C4-2B (cell line): ENCODE data around the gene ANKRD16.

ENCODE experiments used
- H3K27ac ChIP-seq: fragments of 450-650 bp; 2 replicates; pipeline ENCODE4 v1.5.1; 2017
- ZFX ChIP-seq: fragments of 450-650 bp; IDR thresholded peaks from 2 replicates; pipeline ENCODE4 v1.6.1; 2017
- TF ChIP-seq, protein P1 (sequence below): fragments of 450-650 bp; conservative IDR thresholded peaks from 2 replicates; pipeline ENCODE4 v1.5.1; 2017; ENCODE audit warnings: mild to moderate bottlenecking

ANKRD16 gene

DNA sequence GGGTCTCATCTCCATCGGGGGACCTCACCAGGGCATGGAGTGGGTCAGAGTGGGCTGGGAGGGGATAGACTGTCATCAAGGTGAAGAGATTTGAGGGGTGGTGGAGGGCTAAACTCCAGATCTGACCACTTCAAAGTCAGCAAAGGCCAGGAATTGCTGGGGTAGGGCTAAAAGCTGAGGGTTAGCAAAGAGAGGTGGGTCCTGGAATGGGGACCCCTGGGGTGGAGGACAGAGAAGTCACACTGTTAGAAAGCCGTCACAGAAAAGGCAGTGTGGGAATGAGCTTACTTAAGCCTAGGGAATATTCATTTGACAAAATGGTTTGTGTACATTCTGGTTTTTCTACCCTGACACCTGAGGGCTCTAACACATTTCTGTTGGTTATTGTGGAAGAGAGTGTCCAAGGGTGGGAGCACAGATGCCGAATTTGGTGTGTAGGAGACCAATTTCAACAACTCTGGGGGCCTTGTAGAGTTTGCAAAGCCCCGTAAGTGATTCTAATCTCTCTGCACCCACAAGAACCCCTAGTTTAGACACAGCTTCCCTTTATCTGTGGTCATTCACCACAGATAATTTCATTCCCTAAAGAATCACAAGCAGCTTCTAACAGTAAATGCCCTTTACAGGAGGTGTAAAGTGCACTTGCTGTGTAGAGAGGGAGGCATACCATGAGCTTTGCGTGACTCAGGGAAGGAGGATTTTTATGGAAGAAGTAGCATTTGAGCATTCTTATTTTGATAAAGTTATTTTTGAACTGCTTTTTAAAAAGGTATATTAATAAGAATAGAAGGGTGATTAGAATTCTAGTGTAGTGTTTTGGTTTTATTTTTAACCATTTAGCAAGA, 6.7 kb upstream of the ANKRD16 start:
- no peak overlapping the region for H3K27ac ChIP-seq
- no peak for TF ChIP-seq ZFX
- TF ChIP-seq, protein P1, sequence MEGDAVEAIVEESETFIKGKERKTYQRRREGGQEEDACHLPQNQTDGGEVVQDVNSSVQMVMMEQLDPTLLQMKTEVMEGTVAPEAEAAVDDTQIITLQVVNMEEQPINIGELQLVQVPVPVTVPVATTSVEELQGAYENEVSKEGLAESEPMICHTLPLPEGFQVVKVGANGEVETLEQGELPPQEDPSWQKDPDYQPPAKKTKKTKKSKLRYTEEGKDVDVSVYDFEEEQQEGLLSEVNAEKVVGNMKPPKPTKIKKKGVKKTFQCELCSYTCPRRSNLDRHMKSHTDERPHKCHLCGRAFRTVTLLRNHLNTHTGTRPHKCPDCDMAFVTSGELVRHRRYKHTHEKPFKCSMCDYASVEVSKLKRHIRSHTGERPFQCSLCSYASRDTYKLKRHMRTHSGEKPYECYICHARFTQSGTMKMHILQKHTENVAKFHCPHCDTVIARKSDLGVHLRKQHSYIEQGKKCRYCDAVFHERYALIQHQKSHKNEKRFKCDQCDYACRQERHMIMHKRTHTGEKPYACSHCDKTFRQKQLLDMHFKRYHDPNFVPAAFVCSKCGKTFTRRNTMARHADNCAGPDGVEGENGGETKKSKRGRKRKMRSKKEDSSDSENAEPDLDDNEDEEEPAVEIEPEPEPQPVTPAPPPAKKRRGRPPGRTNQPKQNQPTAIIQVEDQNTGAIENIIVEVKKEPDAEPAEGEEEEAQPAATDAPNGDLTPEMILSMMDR = no peak

DNA sequence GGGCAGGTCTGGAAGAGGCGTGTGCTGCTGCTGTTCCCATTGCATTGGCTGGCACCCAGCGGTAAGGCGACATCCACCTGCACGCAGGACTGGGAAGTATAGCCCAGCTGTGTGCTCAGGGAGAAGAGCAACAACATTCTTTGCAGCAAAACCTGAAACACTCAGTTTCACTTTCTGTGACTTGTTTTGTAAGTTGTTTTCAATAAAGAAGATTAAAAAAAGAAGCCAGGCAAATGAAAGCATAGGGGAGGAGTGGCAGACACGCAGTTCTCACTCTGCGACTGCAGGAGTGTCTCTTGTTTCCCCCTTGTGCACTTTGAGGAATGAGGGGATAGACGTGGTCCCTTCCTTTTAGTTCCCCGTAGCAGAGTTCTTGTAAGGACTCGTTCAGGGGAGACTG, 6.1 kb upstream of the ANKRD16 start:
- TF ChIP-seq, protein P1 = no peak
- no peak for TF ChIP-seq ZFX
- H3K27ac ChIP-seq = no peak overlapping the region

DNA sequence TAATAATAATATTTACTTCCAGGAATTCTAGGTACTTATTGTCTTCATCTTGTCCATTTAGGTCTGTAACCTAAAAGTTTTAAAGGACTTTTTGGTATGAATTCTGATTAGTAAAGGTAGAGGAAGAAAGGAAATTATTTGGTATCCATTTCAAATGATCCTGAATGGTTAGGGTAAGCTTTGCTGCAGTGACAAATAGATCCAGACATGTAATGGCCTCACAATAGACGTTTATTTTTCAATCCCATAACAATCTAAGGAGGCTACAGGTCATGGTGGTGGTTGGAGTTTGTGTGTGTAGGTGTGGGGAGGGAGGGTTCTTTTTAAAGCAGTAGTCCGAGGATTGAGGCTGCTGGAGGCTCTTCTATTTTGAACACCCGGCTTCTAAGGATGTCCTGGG, 5.7 kb upstream of the ANKRD16 start:
- TF ChIP-seq, protein P1 = no peak
- TF ChIP-seq ZFX = no peak
- no peak overlapping the region for H3K27ac ChIP-seq

DNA sequence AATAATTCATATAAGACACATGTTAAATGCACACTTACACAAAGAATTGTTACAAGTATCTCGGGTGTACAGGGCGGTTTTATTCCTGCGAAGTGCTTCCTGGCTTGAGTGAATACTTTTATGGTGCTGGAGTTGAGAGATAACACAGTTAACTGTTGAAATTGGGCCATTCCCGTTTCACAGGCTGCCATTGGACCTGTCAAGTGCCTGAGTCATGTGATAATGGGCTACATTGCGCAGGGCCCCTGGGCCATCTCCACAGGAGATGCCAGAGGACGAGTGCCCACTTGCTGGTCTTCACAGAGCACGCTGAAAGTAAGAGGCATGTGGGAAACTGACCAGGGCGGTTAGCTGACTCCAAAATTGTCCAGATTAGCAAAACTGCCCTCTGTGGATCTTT, 5.2 kb upstream of the ANKRD16 start:
- no peak for TF ChIP-seq ZFX
- TF ChIP-seq, protein P1 = no peak
- no peak overlapping the region for H3K27ac ChIP-seq

DNA sequence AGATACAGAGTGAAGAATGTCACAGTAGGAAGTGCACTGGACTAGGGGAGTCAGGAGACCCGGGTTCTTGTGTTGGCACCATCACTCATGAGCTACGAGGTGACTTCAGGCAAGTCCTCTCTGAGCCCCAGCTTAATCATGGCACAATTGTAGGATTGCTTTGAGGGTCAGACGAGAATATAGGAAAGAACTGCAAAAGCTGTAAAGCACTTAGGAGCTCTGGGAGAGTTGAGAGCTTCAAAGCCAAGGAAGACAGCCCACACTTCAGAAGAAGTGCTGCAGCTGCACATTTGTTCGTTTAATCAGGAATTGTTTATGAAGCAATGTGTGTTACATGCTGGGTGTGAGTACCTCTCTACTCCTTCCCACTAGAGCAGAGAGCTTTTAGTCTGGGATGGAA, 4.7 kb upstream of the ANKRD16 start:
- TF ChIP-seq, protein P1 = no peak
- H3K27ac ChIP-seq = no peak overlapping the region

DNA sequence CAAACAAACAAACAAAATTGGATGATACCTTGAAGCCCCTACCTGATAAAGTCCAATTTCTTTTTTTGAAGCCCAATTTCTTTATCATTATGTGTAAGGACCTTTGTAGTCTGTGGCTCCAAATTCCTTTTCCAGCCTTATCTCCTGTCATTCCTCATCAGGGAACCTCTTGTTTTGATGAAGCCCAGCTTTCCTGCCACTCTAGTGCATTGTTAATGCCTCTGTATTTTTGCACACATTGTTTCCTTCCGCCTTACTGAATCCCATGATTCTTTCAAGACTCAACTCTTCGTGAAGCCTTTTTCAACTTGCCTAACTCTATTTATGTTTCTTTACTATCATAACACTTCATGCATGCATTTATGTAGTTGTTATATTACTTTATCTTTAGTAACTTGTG, 3.6 kb upstream of the ANKRD16 start:
- TF ChIP-seq, protein P1 = no peak
- TF ChIP-seq ZFX = no peak
- H3K27ac ChIP-seq = no peak overlapping the region

DNA sequence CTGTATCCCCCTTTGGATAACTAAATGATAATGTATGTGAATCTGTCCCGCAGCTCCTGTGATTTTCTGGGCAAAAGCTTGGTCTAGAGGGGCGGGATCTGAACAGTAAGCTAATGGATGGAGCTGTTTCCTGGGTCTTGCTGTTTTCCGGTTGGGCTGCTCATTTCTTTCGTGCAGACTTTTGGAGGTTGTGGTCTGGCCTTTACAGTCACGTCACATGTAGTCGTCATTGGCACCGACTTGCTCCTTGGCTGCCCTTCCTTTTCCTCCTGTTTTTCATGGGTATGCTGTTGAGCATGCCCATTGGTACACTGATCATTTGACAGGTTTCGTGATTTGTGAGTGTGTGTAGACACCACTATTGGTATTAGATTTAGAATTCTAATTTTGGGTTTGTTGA, 2.3 kb upstream of the ANKRD16 start:
- no peak overlapping the region for H3K27ac ChIP-seq
- TF ChIP-seq, protein P1 = no peak
- TF ChIP-seq ZFX = no peak
